ENCODE measurements around the gene RHEX.
A peak's percentile ranks its signal among the peaks of the same experiment; 100 is the strongest.
"Not testable (repeated sequence)": the region's sequence is repeated elsewhere in the genome, so short reads cannot be mapped to it uniquely, and the experiment has no call there.

Gene RHEX

DNA sequence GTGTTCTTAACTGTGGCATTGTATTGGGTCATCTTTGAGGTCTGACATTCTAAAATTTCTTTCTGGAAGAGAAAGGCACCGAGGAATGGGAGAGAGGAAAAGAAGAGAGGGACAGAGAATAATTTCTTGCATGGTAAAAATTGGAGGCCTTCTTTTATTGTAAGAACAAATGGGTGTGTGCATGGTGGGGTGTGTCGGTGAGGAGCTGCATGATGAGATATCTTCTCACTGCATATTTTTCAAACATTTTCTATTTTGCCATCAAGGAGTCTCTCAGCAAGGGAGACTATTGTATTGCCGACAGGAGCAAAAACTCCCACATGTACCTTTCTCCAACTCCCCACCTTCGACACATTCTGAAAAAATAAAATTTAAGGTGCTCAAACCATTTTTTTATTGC lies 22.8 kb upstream of the RHEX start:
- DNase-seq (ENCODE audit: low read depth in 2 of 2): no peak

DNA sequence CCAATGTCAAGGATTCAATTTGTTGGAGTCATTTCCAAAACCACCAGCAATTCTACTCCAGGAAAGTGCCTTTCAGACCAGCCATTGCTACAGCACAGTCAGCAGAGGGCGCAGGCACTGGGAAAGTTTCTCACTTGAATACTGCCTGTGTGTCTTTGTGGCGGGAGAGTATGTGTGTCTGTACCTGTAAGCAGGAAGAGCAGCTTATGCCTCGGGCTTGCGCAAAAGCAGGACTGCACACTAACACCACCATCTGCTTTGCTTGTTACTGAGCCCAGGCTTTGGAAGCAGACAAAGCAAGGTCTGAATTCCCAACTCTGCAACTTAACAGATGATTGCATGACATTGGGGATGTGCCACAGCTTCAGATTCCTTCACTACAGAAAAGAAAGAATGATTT lies 22.3 kb upstream of the RHEX start:
- DNase-seq (ENCODE audit: low read depth in 2 of 2): peak; percentile 51 to 58

DNA sequence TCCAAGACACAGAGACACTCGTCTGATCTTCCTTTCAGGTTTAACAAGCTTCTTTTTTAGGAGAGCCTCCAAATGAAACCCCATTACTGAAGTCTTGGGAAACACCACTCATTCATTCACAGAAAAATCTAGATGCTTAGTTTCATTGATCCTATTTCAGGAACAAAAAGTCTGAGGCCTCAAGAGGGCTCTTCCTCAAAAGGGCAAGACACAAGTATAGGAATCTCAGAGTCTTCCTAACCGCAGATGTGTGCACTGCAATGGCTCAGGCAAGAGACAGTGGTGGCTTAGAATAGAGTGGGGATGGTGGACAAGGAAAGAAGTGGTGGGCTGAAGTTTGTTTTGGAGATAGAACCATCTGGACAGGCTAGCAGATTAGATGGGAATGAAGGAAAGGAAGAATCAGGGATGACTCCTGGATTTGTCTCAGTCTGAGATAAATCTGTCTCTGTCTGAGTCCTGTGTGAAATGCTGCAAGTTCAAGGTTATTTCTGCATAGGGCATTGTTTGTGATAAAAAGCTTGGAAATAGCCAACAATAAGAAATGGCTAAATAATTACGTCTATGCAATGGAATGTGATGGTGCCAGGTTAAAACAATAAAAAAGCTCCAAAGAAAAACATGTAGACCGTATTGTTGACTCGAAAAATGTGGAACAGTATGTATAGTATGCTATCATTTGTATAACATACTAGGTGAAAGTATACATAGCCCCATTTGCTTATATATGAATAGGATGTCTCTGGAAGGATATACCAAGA lies 20.4 kb upstream of the RHEX start:
- DNase-seq (ENCODE audit: low read depth in 2 of 2): no peak

DNA sequence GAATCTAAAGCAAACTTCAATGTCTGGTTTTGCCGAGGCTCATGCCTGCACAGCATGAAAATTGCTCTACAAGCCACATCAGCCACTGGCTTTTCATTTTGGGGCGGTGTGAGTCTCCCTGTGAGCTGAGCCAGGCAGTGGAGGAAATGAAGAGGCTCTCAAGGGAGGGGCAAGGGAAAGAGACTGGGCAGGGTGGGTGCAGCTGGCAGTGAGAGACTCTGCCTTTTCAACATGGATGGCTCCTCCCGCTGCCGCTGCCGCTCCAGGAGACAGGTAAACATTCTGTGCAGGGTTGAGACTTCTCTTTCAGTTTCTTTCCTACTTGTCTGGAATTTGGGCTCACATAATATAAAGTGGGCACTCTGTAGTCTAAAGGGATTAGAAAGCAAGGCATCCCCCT lies 17.9 kb upstream of the RHEX start:
- no peak for DNase-seq (ENCODE audit: low read depth in 2 of 2)

DNA sequence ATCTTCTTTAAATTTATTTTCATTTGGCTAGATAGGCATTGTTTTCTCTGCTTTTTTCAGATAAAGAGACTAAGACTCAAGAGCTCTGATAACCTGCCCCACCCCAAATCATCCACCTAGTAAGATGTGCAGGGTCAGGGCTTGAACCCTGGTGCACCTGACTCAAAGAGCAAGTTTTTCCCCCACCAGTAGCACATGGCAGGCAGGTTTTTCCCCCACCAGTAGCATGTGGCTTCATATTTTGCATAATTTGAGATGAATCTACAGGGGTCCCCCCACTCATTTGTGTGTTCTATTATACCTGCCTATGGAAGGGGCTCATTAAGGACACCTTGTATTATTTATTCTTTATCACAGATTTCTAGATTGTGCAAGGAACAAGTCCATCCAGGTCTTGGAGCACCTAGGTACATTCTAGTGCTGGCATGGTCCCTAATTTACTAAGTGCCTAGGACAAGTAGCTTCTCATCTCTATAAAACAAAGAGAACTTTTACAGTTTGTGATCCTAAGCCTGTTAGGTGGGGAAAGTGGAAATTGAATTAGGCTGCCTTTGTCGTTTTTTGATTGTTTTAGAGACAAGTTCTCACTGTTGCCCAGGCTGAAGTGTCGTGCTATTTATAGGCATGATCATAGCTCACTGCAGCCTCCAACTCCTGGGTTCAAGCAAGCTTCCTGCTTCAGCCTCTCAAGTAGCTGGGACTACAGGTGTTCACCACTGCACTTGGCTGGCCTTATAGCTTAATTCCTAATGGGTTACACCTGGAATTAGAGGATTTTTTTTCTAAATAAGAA lies 16.1 kb upstream of the RHEX start:
- DNase-seq (ENCODE audit: low read depth in 2 of 2): no peak

DNA sequence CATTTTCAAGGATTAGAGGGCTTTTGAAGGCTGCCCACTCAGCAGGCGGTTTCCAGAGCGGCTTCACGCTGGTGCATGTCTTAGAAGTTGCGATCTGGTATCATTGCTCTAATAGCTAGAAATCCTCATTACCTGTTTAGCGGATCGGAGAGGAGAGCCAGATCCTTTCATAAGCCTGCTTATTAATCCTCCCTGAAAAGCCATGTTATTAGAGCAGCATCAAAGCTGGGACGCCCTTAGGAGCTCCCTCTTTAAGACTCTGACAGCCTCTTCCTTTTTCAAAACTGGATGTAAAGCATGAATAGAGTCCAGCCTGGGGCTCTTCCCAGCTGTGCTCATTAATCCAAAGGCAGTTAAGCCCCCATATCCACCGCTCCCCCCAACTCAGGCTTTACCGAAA lies 15.4 kb upstream of the RHEX start:
- no peak for DNase-seq (ENCODE audit: low read depth in 2 of 2)

DNA sequence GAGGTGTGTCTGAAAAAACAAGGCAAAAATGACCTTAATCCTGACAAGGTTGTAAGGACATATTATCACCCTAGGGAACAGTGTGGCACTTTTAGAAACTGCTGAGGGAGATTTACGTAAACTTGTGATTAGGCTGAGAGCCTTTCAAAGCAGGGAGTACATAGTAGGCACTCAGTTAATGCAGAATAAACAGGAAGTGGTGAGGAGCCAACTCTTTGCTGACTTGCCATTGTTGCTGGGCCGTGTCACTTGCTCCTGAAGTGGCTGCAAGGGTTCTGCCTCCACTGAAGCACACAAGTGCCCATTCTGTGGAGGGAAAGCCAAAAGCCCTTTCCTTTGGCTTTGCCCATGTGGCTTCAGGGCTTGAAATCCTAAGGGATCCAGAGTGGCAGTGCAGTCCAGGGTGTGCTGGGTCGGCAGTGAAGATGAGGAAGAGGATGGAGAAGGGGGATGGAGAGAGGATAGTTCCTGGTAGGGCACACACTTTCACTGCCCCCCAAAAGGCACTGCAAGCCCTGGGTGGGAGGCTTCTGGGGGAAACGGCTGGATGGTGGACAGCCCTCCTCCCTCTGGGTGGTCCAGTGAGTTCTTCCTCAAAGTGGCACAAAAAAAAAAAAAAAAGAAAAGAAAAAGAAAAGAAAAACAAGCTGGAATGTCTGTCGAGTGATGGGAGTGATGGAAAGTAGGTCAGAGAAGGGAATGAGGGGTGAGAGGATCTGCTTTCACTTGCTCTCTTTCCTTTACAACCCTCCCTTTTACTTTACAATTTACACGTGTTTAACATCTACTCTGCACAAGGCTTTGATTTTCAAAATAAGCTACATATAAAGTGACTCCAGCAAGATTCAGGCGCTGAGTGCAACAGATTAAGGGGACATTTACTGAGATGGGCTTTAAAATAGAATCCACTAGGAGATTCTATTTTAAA lies 13.7 kb upstream of the RHEX start:
- no peak for DNase-seq (ENCODE audit: low read depth in 2 of 2)

DNA sequence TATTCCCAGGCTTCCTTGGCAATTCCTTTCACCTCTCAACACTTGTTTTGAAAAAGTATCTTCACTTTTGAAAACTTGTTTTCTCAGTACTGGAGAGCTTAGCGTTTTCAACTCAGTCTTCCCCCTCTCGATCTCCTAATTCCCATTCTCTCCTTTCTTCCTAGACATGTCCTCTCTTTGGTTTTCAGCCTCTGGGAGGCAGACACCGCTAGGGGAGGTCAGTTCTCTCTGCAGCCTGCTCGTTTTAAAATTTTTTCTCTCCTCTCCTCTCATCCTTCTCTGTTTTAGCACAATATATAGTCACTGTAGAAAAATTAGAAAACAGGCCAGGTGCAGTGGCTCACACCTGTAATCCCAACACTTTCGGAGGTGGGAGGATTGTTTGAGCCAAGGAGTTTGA lies 12.6 kb upstream of the RHEX start:
- DNase-seq (ENCODE audit: low read depth in 2 of 2): no peak

DNA sequence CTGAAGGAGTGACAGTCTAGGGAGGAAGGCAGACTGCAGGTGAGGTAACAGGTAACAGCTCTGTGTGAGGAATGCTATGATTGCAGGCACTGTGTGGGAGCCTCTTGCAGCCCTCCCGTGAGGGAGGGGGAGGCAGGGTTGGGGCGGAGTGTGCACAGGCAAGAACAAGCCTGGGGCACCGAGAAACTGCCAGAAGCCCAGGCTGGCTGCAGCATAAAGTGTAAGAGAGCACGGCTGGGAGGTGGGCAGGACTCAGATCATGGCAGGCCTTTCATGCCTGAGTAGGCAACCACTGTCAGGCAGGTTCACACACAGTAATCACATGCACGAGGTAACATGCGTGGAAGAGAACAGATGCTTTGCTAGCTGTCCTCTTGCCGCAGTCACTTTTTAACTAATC lies 11.3 kb upstream of the RHEX start:
- no peak for DNase-seq (ENCODE audit: low read depth in 2 of 2)

DNA sequence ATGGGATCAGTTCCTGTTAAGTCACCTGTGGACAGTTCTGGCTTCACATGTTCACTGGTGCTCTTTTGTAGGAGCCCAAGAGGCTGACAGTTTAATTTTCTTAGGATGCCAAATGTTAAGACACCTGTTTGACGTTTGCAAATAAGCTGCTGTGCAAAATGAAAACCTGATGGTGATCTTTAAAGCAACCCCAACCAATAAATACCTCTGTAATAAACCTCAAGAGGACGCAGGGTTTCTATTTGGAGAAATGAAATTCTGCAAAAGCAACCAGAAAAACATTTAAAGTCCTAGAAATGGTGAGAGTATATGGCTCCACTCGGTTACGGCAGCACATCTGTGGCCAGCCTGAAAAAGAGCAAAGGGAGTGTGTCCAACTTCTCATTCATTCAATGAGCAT lies 5.7 kb upstream of the RHEX start:
- no peak for DNase-seq (ENCODE audit: low read depth in 2 of 2)

DNA sequence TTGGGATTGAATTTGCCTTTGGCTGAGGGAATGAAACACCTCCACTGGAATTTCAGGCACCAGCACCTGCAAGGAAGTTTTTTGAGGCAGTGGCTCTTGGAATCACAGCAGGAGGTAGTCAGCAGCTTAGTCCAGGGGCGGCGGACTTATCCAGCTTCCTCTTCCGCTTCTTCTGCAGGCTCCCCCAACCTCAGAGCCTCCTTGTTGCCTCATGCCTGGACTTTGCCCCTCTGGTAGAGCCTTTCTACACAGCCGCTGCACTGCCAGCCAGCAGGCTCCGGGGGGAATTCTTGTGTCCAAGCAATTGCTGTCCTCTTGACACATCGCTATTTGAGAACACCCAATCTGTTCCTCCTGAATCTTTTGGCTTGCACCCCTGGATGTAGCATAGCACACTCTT lies 4.4 kb upstream of the RHEX start:
- no peak for DNase-seq (ENCODE audit: low read depth in 2 of 2)

DNA sequence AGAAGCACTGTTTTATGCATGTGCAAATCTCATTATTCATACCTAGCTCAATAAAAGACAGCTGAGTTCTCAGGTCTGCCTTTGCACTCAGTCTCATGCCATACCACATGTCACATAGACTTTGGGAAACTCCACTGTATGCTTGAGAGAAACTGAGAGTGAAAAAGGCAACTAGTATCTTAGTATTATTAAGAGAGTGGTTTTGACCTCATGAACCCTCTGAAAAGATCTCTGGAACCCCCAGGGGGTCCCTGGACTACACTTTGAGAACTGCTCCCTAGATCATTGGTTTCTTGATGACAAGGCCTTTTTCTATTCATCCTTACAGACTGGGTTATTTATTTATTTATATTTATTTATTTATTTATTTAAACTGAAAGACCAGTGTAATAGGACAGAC lies 3.7 kb upstream of the RHEX start:
- no peak for DNase-seq (ENCODE audit: low read depth in 2 of 2)

DNA sequence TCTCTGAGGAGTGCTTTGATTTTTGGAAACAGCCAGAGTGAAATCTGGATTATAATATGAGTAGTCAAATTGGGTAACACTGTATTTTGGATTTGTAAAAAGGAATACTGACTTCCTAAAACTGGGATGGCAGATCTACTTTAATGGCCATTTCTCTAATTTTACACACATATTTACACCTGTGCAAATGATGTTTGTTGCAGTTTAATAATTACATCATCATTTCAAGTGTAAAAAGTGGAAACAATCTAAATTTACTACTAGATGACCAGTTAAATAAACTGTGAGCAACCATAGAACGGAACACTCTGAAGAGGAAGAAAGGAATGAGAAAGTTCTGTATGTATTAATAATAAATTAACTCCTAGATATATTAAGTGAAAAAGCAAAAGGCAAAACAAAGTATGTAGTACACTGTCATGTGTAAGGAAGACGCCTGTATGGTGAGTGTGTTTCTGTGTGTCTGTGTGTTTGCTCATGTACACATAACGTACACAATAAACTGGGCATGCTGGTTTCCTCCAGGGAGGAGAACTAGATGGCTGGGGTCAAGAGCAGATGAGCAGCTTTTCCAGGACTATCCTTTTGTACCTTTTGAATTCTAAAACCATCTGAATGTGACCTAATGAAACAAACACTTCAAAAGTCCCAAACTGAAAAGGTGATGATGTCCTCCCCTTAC lies 2.9 kb upstream of the RHEX start:
- no peak for DNase-seq (ENCODE audit: low read depth in 2 of 2)

DNA sequence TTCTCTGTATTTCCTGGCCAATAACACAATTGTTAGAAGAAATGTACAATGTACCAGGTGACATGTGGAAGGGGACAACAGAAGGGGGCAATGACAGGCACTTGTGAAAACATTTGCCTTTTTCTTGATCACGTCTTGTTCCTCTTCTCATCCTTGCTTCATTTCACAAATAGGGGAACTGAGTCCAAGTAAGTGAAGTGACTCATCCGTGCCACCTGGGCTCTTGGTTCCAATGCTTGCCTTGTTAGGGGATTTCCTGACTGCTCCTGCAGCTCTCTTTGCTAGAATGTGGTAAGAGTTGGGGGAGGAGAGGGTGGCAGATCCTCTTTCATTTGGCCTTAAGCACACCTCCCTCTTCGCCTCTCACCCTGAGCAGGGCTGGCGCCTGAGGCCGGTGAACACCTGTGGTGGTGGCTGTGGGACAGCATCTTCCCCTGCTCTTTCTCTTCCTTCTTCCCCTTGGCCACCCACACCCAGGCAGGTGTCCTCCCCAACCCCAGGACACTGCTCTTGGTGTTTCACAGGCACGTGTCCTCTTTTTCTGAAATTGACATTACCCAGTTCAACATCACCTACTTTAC lies 2.2 kb upstream of the RHEX start:
- peak; percentile 6 to 26 for DNase-seq (ENCODE audit: low read depth in 2 of 2)

DNA sequence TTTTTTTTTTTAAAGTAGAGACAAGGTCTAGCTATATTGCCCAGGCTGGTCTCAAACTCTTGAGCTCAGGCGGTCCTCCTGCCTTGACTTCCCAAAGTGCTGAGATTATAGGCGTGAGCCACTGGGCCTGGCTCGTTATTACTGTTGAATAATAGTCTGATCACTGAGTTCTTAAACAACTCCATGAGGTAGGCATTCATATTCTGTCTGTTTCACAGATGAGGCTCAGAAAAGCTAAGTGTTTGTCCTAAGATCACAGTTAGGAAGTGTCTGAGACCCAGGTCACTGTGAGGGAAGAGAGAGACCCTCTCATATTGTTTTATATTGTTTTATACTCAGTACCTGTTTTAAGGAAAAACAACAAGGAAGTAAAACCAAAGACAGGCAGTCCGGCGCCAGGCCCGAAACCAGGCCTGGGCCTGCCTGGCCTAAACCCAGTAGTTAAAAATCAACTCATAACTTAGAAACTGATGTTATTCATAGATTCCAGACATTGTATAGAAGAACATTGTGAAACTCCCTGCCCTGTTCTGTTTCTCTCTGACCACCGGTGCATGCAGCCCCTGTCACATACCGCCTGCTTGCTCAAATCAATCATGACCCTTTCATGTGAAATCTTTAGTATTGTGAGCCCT lies 625 bp upstream of the RHEX start:
- DNase-seq (ENCODE audit: low read depth in 2 of 2): not testable (repeated sequence)

DNA sequence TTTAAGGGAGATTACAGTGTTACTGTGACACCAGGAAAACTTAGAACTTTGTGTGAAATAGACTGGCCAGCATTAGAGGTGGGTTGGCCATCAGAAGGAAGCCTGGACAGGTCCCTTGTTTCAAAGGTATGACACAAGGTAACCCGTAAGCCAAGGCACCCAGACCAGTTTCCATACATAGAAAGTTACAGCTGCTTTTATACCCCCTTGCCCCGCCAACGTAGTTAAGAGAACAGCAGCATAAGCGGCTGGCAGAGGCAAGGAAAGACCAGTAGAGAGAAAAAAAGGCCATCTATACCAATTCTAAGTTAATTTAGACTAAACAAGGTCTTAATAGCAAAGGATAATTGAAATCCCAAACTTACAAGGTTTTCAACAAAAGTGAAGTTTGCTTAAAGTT lies 643 bp downstream of the RHEX start:
- DNase-seq (ENCODE audit: low read depth in 2 of 2): not testable (repeated sequence)

DNA sequence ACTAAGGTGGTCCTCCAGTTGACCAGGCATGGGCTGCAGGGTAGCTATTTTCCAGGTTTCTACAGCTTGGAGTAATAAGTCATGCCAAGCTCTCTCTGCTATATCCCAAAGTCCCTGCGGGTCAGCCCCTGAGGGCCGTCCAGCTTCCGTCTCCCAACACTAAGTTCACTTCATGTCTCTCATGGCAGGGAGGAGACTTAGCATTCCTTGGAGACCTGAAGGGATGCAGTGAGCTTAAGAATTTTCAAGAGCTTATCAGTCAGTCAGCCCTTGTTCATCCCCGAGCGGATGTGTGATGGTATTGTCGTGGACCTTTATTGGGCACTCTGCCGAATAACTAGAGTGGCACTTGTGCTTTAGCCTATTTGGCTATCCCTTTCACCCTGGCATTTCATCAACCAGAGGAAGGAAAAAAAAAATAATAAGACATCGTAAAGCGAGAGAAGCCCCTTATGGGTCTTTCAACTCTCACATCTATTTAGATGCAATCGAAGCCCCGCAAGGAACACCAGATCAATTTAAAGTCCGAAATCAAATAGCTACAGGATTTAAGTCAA lies 2.2 kb downstream of the RHEX start:
- not testable (repeated sequence) for DNase-seq (ENCODE audit: low read depth in 2 of 2)

DNA sequence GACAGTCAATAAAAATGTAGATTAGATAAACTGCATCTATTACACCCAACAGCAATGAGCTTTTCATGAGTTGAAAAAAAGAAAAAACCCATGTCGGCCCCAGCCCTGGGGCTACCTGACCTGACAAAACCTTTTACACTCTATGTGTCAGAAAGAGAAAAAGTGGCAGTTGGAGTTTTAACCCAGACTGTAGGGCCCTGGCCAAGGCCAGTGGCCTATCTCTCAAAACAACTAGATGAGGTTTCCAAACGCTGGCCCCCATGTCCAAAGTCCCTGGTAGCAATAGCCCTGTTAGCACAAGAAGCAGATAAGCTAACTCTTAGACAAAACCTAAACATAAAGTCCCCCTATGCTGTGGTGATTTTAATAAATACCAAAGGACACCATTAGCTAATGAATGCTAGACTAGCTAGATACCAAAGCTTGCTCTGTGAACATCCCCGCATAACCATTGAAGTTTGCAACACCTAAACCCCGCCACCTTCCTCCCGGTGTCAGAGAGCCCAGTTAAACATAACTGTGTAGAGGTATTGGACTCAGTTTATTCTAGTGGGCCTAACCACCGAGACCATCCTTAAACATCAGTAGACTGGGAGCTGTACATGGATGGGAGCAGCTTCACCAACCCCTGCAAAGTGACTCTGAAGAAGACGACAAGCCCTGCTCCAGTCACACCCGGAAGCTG lies 2.8 kb downstream of the RHEX start:
- not testable (repeated sequence) for DNase-seq (ENCODE audit: low read depth in 2 of 2)

DNA sequence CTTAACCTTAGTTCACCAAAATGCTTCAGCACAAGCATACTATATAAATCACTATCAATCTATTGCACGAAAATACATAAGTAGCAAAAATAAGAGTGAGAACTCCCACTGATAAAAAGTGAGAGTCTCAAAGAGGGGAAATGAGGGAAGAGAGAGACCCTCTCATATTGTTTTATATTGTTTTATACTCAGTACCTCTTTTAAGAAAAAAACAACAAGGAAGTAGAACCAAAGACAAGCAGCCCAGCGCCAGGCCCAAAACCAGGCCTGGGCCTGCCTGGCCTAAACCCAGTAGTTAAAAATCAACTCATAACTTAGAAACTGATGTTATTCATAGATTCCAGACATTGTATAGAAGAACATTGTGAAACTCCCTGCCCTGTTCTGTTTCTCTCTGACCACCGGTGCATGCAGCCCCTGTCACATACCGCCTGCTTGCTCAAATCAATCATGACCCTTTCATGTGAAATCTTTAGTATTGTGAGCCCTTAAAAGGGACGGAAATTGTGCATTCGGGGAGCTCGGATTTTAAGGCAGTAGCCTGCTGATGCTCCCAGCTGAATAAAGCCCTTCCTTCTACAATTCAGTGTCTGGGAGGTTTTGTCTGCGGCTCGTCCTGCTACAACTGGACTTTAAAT lies 5.4 kb downstream of the RHEX start:
- not testable (repeated sequence) for DNase-seq (ENCODE audit: low read depth in 2 of 2)

Data from stimulated activated CD4-positive, alpha-beta T cell treated with anti-CD3 and anti-CD28 coated beads, Interleukin-4, amount 100 ng/mL, for 48 hours (primary cell).